Astrocyte (in vitro differentiated cells and primary cell): ENCODE measurements around the gene NFRKB.

Experiments used
- EZH2 ChIP-seq: IDR thresholded peaks from 2 replicates; pipeline ENCODE4 v1.6.1; 2012; ENCODE audit warnings: mild to moderate bottlenecking, low read length, inconsistent platforms; ENCODE audit not compliant: insufficient read depth
- TF ChIP-seq, protein P1 (sequence below): IDR thresholded peaks from 2 replicates; pipeline ENCODE4 v1.5.1; 2011; ENCODE audit warnings: low read depth, mild to moderate bottlenecking, inconsistent platforms, low read length, moderate library complexity; ENCODE audit not compliant: insufficient read depth

DNA sequence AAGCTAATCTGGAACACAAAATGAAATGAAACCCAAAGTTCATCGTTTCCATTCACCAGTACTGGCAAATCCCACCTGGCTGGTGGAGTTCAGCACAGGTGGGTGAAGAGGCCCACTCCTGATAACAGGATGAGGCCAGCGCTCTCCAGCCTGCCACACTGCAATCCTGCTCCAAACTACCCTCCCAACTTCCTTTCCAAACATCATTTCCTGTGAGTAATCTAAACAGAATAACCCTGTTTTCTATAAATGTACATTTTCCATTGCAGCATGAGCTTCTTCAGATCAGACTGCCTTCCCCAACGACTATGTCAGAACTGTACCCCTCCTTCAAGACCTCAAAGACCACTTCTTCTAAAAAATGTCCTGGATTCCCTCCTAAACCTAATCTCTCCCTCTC lies 15.9 kb upstream of the NFRKB start:
- TF ChIP-seq, protein P1, sequence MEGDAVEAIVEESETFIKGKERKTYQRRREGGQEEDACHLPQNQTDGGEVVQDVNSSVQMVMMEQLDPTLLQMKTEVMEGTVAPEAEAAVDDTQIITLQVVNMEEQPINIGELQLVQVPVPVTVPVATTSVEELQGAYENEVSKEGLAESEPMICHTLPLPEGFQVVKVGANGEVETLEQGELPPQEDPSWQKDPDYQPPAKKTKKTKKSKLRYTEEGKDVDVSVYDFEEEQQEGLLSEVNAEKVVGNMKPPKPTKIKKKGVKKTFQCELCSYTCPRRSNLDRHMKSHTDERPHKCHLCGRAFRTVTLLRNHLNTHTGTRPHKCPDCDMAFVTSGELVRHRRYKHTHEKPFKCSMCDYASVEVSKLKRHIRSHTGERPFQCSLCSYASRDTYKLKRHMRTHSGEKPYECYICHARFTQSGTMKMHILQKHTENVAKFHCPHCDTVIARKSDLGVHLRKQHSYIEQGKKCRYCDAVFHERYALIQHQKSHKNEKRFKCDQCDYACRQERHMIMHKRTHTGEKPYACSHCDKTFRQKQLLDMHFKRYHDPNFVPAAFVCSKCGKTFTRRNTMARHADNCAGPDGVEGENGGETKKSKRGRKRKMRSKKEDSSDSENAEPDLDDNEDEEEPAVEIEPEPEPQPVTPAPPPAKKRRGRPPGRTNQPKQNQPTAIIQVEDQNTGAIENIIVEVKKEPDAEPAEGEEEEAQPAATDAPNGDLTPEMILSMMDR: no peak
- TF ChIP-seq EZH2: no peak
